SK-N-SH treated with all-trans-retinoic acid at 6 μM for 48 hours (cell line): Measurements from ENCODE around the gene TMTC2.

Experiments
- ATAC-seq: fragments of 200-7000 bp; cut with Tn5 transposase; 3 replicates; pipeline ENCODE4 v1.9.1; 2020; ENCODE audit warnings: mild to moderate bottlenecking, moderate library complexity
- ARNTL ChIP-seq: fragments of 450-650 bp; formaldehyde crosslinking; IDR thresholded peaks from 2 replicates; pipeline ENCODE4 v1.5.0; 2020; ENCODE audit warnings: low read depth, mild to moderate bottlenecking, moderate library complexity, borderline replicate concordance
- BACH2 ChIP-seq: fragments of 250-450 bp; sonication (Bioruptor Pico); IDR thresholded peaks from 2 replicates; pipeline ENCODE4 v1.9.0; 2021; ENCODE audit warnings: mild to moderate bottlenecking, borderline replicate concordance
- CSDC2 ChIP-seq: fragments of 250-450 bp; sonication (Bioruptor Pico); IDR thresholded peaks from 2 replicates; pipeline ENCODE4 v1.5.0; 2020; ENCODE audit warnings: mild to moderate bottlenecking, moderate library complexity
- ISL1 ChIP-seq: fragments of 250-450 bp; sonication (Bioruptor Pico); IDR thresholded peaks from 2 replicates; pipeline ENCODE4 v2.1.2; 2022; ENCODE audit warnings: mild to moderate bottlenecking, moderate library complexity
- POU6F1 ChIP-seq: fragments of 250-450 bp; sonication (Bioruptor Pico); IDR thresholded peaks from 2 replicates; pipeline ENCODE4 v1.8.0; 2021; ENCODE audit warnings: low read depth, mild to moderate bottlenecking, moderate library complexity, borderline replicate concordance
- PPARA ChIP-seq: fragments of 250-450 bp; sonication (Bioruptor Pico); IDR thresholded peaks from 2 replicates; pipeline ENCODE4 v1.5.0; 2020; ENCODE audit warnings: mild to moderate bottlenecking, borderline replicate concordance
- TCF4 ChIP-seq: fragments of 250-450 bp; sonication (Bioruptor Pico); IDR thresholded peaks from 2 replicates; pipeline ENCODE4 v1.8.0; 2021; ENCODE audit warnings: mild to moderate bottlenecking, moderate library complexity, borderline replicate concordance
- TOX ChIP-seq: fragments of 250-450 bp; sonication (Bioruptor Pico); IDR thresholded peaks from 2 replicates; pipeline ENCODE4 v1.8.0; 2021; ENCODE audit warnings: mild to moderate bottlenecking, moderate library complexity, borderline replicate concordance
- ZC3H10 ChIP-seq: fragments of 250-450 bp; sonication (Bioruptor Pico); IDR thresholded peaks from 2 replicates; pipeline ENCODE4 v1.5.1; 2021; ENCODE audit warnings: mild to moderate bottlenecking, moderate library complexity
- ZFP3 ChIP-seq: fragments of 250-450 bp; sonication (Bioruptor Pico); IDR thresholded peaks from 2 replicates; pipeline ENCODE4 v1.5.0; 2020; ENCODE audit warnings: mild to moderate bottlenecking, moderate library complexity
- ZFP30 ChIP-seq: fragments of 450-650 bp; formaldehyde crosslinking; IDR thresholded peaks from 2 replicates; pipeline ENCODE4 v1.5.0; 2022; ENCODE audit warnings: mild to moderate bottlenecking, moderate library complexity
- ZNF70 ChIP-seq: fragments of 450-650 bp; formaldehyde crosslinking; IDR thresholded peaks from 2 replicates; pipeline ENCODE4 v1.5.0; 2020; ENCODE audit warnings: mild to moderate bottlenecking, moderate library complexity
- ZNF8 ChIP-seq: fragments of 450-650 bp; formaldehyde crosslinking; IDR thresholded peaks from 2 replicates; pipeline ENCODE4 v1.5.0; 2020; ENCODE audit warnings: mild to moderate bottlenecking, moderate library complexity
- TF ChIP-seq, protein P1 (sequence below): fragments of 250-450 bp; sonication (Bioruptor Pico); IDR thresholded peaks from 2 replicates; pipeline ENCODE4 v1.5.1; 2021; ENCODE audit warnings: mild to moderate bottlenecking, moderate library complexity
- TF ChIP-seq, protein P2 (sequence below): fragments of 250-450 bp; sonication (Bioruptor Pico); IDR thresholded peaks from 2 replicates; pipeline ENCODE4 v1.8.0; 2020; ENCODE audit warnings: mild to moderate bottlenecking, moderate library complexity, borderline replicate concordance
- TF ChIP-seq, protein P3 (sequence below): fragments of 250-450 bp; sonication (Bioruptor Pico); IDR thresholded peaks from 2 replicates; pipeline ENCODE4 v1.5.1; 2020; ENCODE audit warnings: low read depth, mild to moderate bottlenecking, moderate library complexity

TMTC2 gene

DNA sequence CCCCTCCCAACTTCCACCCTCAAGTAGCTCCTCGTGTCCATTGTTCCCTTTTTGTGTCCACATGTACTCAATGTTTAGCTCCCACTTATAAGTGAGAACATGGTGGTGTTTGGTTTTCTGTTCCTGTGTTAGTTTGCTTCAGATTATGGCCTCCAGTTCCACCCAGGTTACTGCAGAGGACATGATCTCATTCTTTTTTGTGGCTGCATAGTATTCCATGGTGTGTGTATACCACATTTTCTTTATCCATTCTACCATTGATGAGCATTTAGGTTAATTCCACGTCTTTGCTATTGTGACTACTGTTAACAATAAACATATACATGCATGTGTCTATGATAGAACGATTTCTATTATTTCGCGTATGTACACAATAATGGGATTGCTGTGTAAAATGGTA is 362.6 kb downstream of the TMTC2 start:
- TF ChIP-seq POU6F1 (no peak), ZNF8 (peak; percentile 21; the same call in 1 of the 2 replicates)
- TF ChIP-seq, all 23 proteins: peak for 1

GRCh38 chr12:83052890-83053541 is 366.3 kb downstream of the TMTC2 start:
- ATAC-seq: no peak
- TF ChIP-seq ISL1 (CRISPR knock-in tag) (no peak), TCF4 (CRISPR knock-in tag) (no peak), BACH2 (CRISPR knock-in tag) (no peak), POU6F1 (no peak), ZFP30 (CRISPR knock-in tag) (no peak)

More for the DNA sequence above, 362.6 kb downstream of the TMTC2 start:
- ATAC-seq: no peak

DNA sequence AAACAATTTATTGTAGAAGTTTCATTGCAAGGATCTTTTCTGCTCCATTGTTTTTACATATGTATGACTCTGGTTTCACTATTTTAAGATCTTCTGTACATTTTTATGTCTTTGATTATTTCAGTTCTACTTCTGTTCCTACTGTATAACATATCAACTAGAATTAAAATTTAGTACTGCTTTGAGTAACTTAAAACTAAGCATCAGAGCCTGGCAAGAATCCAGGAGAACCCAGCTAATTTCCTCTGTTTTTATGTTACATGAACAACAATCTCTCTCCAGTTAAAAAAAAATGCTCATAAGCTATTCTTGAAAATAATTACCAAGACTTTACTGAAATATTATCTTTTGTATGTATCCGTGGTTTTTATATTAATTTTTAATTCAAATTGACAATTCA is 370.7 kb downstream of the TMTC2 start:
- no peak for ATAC-seq
- TF ChIP-seq ZNF70 (CRISPR knock-in tag): no peak
- TF ChIP-seq ZFP3 (CRISPR knock-in tag): no peak
- TF ChIP-seq, protein P1, sequence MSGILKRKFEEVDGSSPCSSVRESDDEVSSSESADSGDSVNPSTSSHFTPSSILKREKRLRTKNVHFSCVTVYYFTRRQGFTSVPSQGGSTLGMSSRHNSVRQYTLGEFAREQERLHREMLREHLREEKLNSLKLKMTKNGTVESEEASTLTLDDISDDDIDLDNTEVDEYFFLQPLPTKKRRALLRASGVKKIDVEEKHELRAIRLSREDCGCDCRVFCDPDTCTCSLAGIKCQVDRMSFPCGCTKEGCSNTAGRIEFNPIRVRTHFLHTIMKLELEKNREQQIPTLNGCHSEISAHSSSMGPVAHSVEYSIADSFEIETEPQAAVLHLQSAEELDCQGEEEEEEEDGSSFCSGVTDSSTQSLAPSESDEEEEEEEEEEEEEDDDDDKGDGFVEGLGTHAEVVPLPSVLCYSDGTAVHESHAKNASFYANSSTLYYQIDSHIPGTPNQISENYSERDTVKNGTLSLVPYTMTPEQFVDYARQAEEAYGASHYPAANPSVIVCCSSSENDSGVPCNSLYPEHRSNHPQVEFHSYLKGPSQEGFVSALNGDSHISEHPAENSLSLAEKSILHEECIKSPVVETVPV (CRISPR knock-in tag): no peak
- no peak for TF ChIP-seq ARNTL (CRISPR knock-in tag)

GRCh38 chr12:83059107-83059506 is 372.4 kb downstream of the TMTC2 start:
- no peak for TF ChIP-seq ZFP3 (CRISPR knock-in tag)
- TF ChIP-seq, protein P2, sequence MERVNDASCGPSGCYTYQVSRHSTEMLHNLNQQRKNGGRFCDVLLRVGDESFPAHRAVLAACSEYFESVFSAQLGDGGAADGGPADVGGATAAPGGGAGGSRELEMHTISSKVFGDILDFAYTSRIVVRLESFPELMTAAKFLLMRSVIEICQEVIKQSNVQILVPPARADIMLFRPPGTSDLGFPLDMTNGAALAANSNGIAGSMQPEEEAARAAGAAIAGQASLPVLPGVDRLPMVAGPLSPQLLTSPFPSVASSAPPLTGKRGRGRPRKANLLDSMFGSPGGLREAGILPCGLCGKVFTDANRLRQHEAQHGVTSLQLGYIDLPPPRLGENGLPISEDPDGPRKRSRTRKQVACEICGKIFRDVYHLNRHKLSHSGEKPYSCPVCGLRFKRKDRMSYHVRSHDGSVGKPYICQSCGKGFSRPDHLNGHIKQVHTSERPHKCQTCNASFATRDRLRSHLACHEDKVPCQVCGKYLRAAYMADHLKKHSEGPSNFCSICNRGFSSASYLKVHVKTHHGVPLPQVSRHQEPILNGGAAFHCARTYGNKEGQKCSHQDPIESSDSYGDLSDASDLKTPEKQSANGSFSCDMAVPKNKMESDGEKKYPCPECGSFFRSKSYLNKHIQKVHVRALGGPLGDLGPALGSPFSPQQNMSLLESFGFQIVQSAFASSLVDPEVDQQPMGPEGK: no peak
- no peak for TF ChIP-seq CSDC2 (CRISPR knock-in tag)
- TF ChIP-seq TOX: no peak
- no peak for TF ChIP-seq ZC3H10 (CRISPR knock-in tag)
- TF ChIP-seq TCF4 (CRISPR knock-in tag): no peak
- no peak for TF ChIP-seq PPARA (CRISPR knock-in tag)
- TF ChIP-seq POU6F1: no peak
- TF ChIP-seq ISL1 (CRISPR knock-in tag): no peak
- TF ChIP-seq, protein P1 (CRISPR knock-in tag): no peak
- TF ChIP-seq, protein P3, sequence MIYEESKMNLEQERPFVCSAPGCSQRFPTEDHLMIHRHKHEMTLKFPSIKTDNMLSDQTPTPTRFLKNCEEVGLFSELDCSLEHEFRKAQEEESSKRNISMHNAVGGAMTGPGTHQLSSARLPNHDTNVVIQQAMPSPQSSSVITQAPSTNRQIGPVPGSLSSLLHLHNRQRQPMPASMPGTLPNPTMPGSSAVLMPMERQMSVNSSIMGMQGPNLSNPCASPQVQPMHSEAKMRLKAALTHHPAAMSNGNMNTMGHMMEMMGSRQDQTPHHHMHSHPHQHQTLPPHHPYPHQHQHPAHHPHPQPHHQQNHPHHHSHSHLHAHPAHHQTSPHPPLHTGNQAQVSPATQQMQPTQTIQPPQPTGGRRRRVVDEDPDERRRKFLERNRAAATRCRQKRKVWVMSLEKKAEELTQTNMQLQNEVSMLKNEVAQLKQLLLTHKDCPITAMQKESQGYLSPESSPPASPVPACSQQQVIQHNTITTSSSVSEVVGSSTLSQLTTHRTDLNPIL (CRISPR knock-in tag): no peak
- no peak for ATAC-seq
